HG03575 (cell line): ENCODE data around the gene CDK16.
"Not testable (repeated sequence)": the region's sequence is repeated elsewhere in the genome, so short reads cannot be mapped to it uniquely, and the experiment has no call there.

Experiments used
- ATAC-seq: cut with Tn5 transposase; IDR thresholded peaks from one replicate; pipeline ENCODE4 v1.9.1; 2021; ENCODE audit not compliant: unreplicated experiment, insufficient number of reproducible peaks, low FRiP score; ENCODE audit errors: extremely low read depth

Gene CDK16

DNA sequence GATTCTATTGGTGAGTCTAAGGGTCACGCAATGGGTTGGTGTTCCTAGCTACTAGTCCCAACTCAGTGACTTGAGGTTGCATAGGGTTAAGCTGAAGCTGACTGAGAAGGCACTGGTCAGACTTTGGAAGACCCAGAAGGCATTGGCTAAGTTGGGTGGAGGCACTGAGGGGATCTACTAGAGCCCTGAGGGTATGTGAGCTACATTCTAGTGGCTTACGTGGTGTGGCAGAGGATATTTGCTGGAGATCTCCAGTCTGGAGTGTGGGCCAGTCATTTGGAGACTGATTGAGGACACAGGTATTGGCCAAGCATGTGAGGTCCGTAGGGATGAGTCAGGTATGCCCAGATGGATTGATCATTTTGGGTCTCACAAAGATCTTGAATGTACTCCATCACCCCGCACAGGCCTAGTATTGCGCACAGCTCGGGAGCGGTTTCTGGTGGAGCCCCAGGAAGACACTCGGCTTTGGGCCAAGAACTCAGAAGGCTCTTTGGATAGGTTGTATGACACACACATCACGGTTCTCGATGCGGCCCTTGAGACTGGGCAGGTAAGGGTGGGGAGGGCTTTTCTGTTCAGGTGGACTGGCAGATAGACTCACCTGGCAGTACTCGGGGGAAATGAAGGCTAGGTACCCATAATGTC lies 21.5 kb downstream of the CDK16 start:
- ATAC-seq = no peak

DNA sequence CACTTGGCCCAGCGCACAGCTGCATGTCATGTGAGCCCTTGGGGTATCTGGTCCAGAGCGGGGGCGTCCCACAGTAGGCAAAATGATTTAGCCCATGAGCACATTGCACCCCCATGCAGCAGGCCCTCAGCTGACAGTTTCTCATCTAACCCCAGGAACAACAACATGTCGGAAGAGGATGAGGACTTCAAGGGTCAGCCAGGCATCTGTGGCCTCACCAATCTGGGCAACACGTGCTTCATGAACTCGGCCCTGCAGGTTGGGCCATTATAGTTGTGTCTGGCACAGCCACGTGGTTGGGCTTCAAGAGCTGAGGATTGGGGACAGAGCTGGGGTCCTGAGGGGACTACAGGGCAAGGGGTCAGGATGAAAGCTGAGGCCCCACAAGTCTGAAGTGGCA lies 22.1 kb downstream of the CDK16 start:
- ATAC-seq = no peak

DNA sequence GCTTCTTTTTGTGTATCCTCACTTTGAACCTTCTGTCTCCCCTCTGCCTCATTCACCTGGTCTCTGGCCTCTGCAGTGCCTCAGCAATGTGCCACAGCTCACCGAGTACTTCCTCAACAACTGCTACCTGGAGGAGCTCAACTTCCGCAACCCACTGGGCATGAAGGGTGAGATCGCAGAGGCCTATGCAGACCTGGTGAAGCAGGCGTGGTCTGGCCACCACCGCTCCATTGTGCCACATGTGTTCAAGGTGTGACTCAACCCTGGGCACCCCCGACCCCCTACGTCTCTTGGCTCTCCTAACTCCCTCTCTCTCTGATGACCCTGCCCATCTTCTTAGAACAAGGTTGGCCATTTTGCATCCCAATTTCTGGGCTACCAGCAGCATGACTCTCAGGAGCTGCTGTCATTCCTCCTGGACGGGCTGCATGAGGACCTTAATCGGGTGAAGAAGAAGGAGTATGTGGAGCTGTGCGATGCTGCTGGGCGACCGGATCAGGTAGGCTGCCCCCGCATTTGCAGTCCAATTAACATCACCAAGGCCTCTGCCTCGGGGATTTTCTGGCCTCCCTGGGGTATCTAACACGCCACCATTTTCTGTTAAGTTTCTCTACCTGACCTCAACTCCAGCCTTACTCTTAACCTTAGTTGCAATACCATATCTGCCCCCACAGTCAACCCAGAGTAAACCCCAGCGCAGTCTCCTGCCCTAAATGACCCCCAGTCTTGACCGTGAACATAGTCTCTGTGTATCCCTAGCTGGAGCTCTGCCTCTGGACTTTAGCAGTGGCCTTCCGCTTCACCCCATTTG lies 22.9 kb downstream of the CDK16 start:
- ATAC-seq = no peak

DNA sequence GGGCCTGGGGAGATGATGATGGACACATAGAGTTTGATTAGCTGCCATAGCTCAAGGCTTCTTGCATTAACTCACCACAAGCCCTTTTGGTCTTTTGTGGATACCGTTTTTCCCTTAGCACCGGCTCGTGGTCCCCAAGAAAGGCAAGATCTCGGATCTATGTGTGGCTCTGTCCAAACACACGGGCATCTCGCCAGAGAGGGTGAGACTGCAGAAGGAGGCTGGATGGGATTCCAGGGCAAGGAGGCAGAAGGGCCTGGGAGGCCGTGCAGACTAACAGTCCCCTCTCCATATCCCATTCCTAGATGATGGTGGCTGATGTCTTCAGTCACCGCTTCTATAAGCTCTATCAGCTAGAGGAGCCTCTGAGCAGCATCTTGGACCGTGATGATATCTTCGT lies 23.8 kb downstream of the CDK16 start:
- no peak for ATAC-seq

DNA sequence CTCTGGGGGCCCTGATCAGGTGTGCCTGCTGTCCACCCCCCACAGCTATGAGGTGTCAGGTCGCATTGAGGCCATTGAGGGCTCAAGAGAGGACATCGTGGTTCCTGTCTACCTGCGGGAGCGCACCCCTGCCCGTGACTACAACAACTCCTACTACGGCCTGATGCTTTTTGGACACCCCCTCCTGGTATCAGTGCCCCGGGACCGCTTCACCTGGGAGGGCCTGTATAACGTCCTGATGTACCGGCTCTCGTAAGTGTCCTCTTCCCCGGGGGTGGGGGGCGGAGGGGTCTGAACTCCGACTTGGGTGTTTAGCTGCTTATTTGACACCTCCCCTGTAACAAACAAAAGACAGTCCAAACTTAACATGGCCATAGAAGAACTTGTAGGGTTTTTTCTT lies 24.9 kb downstream of the CDK16 start:
- ATAC-seq = no peak

DNA sequence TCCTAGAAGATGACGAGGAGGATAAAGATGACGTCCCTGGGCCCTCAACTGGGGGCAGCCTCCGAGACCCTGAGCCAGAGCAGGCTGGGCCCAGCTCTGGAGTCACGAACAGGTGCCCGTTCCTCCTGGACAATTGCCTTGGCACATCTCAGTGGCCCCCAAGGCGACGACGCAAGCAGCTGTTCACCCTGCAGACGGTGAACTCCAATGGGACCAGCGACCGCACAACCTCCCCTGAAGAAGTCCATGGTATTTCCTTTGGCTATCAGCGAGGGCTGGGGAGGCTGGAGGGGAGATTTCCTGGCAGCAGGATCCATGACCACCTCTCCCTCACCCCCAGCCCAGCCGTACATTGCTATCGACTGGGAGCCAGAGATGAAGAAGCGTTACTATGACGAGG lies 26.2 kb downstream of the CDK16 start:
- no peak for ATAC-seq

DNA sequence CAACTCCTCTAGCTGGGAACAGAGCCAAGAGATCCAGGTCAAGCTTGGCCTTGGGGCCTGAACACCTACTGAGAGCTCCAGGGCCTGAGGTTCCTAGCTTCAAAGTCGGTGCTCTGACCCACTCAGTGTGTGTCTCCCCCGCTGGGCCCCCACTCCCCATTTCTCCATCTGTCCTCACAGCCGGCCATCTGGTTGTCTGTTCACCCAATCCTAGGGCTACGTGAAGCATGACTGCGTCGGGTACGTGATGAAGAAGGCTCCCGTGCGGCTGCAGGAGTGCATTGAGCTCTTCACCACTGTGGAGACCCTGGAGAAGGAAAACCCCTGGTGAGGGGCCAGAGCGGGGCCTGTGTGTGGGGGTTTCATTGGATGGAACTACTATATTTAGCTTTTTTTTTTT lies 26.7 kb downstream of the CDK16 start:
- ATAC-seq = no peak

DNA sequence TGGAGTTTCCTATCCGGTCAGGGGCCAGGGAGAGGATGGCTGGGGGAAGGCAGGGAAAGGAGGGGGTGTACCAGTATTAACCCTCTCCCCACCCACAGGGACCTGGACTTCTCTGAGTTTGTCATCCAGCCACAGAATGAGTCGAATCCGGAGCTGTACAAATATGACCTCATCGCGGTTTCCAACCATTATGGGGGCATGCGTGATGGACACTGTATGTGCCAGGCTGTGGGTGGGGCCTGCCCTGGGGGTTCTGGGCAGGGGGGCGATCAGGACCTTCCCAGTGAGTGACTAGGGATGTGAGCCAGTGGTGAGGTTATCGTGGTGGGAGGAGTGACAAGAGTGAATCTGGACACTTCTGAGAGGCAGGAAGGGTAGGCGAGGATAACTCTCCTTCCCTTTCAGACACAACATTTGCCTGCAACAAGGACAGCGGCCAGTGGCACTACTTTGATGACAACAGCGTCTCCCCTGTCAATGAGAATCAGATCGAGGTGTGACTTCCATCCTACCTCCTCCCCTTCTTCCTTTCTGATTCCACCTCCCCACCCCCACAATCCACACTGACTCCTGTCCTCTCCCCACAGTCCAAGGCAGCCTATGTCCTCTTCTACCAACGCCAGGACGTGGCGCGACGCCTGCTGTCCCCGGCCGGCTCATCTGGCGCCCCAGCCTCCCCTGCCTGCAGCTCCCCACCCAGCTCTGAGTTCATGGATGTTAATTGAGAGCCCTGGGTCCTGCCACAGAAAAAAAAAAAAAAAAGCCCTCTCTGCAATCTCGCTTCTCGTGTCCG lies 28.9 kb downstream of the CDK16 start:
- no peak for ATAC-seq

DNA sequence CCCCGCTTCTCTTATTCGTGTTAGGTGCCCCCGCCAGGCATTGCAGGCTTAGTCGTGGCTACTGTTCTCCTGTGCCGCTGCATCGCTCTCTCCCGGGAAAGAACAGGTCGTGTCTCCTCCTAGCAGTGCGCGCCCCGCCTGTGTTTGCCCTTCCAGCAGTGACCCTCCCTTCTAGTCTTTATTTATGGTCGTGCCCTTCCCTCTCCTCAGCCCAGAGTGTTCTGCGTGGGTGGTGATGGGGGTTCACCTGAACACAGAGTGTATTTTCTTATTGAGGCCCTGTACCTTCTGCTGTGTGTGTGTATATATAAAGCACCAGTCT lies 29.5 kb downstream of the CDK16 start:
- no peak for ATAC-seq

DNA sequence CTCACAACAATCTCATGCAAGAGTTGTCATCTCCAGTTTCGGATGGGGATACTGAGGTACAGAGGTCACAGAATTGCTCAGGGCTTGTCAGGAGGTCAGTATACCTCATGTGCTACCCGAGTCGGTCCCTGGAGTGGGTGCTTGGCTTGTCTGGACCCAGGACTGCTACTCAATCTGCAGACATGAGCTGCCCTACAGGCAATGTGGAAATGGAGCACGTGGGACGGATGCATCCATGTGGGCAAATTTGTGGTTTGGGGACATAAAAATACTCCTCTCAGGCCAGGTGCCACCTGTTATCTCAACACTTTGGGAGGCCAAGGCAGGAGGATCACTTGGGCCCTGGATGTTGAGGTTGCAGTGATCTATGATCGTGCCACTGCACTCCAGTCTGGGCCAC lies 30.1 kb downstream of the CDK16 start:
- ATAC-seq = no peak

DNA sequence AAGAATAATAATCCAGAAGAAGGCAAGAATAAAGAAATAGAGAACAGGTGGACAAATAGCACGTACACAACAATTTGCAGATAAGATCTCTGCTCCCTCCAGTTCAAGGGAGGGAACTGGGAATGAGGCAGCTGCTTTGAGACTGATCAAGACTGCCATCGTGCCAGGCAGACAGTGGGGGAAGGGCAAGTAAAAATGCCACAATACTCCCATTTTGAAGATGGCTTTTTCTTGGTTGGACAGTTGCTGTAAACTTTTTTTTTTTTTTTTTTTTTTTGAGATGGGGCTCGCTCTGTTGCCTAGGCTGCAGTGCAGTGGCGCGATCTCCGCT lies 31.5 kb downstream of the CDK16 start:
- ATAC-seq = no peak

DNA sequence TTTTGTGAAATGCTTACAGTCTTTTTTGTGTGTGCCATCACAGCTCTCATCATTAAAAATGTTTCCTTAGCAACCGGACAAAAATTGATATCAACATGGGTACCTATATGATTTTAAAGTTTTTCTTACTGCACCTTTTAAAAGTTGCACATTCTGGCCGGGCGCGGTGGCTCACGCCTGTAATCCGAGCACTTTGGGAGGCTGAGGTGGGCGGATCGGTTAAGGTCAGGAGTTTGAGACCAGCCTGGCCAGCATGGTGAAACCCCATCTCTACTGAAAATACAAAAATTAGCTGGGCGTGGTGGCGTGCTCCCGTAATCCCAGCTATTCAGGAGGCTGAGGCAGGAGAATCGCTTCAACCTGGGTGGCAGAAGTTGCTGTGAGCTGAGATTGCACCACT lies 39.1 kb downstream of the CDK16 start:
- not testable (repeated sequence) for ATAC-seq

DNA sequence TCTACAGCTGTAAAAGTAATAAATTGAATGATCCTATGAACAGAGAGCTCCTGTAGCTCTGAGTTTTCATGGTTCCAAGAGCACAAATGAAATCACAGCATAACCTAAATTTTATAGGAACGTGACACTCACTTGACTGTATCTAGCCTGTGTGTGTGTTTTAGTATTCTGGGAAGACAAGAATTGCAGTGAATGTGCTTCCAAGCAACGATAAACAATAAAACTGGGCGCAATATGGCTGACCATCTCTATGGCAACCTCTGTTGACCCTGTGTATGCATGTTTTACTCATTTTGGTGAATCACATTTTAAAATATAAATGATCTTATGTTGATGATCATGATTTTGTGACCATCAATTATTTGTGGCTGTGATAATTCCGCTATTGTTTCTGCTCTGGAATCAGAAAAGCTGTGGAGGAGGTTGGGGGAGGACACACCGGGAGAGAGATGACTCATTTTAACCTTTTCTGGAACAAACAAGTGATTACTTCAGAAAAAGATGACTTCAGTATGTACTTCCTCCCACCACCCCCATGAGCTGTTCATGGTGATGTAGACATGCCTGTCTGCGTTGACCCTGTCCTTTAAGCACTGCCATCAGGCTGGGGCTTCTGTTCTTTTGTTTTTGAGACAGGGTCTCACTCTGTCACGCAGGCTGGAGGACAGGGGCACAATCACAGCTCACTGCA lies 46.1 kb downstream of the CDK16 start:
- no peak for ATAC-seq

DNA sequence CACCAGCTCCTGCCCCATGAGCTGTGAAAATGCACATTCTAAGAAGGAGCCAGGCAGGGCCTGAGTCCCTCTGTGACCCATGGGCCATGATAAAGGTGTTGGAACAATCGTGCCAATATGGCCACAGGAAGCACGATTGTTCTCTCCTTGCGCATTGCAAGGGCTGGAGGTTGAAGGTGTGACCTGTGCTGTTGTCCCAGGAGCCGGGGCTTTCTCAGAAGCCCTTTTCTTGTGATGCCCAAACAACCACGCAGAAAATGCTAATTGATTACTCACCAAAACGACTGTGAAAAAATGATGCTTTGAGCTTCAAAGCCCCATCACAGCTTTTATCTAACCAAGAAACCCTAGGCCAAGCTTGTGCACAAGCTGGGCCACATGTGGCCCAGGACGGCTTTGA lies 48.2 kb downstream of the CDK16 start:
- no peak for ATAC-seq

DNA sequence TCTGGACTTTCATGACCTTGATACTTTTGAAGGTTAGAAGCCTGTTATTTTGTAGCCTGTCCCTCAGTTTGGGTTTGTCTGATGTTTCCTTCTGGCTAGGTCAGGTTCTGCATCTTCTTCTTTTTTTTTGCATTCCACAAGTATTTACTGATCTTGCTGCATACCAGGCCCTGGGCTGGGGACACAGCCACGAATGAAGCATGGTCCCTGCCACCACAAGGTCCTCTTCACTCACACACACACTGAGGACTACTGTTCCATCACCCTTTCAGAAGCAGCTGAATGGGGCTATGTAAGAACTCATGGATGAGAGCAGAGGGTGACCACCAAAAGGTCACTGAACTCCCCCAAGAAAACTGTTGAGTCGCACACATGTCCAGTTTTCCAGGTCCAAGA lies 53.5 kb downstream of the CDK16 start:
- no peak for ATAC-seq

DNA sequence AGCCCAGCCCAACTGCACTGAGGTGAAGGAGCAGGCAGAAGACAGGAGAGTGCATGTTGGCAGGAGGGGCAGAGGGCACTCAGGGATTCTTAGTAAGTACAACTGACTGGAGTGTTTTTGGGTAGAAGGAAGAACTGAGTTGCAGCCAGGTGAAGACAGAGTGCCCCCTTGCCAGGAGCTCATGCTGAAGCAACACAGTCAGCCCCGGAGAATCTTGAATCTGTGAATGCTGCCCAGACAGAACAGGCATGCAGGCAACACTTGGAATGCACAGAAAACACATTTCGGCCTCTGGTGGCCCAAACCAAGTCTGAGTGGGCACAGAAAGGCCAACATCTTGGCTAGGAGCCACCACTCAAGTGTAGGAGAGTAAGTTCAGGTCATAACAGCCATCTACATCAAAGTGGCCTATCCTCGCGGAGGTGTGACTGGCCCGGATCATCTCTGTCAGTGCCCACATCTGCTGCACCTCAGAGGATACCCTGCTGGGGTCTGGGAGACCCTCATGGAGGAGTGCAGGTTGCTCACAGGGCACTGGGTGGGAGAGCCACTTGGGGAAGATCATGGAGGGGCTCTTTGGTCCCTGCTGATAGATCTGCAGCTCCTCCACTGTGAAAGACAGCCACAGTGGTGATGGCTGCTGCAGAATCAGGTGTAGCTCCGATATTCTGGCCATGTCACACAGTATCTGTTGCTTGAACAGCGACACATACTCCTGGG lies 54.7 kb downstream of the CDK16 start:
- no peak for ATAC-seq

DNA sequence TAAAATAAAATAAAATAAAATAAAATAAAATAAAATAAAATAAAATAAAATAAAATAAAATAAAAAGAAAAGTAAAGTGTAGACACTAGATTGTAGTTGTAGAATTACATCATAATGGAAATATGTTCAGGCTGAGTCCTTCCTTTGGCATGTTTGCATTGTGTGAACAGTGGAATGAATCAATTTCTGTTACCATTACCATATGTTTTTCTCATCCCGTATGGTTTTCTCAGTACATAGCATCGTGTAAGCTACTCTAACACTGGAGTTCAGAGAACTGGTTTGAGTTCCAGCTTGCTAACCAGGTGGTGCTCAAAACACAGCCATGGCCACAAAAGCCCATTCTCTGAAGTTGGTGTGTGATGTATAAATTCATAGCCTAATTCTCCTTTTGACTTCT lies 60.2 kb downstream of the CDK16 start:
- ATAC-seq = no peak
